HG02763 (cell line): ENCODE data around the gene VAV2.
A peak's percentile ranks its signal among the peaks of the same experiment; 100 is the strongest.

Experiments
- ATAC-seq: cut with Tn5 transposase; IDR thresholded peaks from one replicate; pipeline ENCODE4 v1.9.1; 2021; ENCODE audit warnings: mild to moderate bottlenecking, moderate library complexity; ENCODE audit not compliant: unreplicated experiment

Gene VAV2, protein sequence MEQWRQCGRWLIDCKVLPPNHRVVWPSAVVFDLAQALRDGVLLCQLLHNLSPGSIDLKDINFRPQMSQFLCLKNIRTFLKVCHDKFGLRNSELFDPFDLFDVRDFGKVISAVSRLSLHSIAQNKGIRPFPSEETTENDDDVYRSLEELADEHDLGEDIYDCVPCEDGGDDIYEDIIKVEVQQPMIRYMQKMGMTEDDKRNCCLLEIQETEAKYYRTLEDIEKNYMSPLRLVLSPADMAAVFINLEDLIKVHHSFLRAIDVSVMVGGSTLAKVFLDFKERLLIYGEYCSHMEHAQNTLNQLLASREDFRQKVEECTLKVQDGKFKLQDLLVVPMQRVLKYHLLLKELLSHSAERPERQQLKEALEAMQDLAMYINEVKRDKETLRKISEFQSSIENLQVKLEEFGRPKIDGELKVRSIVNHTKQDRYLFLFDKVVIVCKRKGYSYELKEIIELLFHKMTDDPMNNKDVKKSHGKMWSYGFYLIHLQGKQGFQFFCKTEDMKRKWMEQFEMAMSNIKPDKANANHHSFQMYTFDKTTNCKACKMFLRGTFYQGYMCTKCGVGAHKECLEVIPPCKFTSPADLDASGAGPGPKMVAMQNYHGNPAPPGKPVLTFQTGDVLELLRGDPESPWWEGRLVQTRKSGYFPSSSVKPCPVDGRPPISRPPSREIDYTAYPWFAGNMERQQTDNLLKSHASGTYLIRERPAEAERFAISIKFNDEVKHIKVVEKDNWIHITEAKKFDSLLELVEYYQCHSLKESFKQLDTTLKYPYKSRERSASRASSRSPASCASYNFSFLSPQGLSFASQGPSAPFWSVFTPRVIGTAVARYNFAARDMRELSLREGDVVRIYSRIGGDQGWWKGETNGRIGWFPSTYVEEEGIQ

GRCh38 chr9:133991964-133992779 lies at the start of gene VAV2:
Gene VAV2 (minus strand): TSS chr9:133992324. CDS start chr9:133992278, 46 bp downstream.
- peak; percentile 51 for ATAC-seq

DNA sequence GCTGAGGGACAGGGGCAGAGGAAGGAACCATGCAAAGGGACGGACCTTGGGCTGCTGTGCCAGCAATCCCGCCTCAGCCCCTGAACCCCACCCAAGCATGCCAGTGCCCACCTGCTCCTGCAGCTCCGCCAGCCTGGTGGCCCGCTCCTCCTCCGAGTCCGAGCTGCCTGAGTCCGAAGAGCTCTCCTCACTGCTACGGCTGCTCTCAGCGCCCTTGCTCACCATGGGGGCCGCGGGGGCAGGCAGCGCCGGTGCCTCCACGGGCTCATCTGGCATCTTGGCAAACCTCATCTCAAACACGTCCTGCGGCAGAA lies 49.5 kb upstream of the VAV2 start:
- no peak for ATAC-seq

DNA sequence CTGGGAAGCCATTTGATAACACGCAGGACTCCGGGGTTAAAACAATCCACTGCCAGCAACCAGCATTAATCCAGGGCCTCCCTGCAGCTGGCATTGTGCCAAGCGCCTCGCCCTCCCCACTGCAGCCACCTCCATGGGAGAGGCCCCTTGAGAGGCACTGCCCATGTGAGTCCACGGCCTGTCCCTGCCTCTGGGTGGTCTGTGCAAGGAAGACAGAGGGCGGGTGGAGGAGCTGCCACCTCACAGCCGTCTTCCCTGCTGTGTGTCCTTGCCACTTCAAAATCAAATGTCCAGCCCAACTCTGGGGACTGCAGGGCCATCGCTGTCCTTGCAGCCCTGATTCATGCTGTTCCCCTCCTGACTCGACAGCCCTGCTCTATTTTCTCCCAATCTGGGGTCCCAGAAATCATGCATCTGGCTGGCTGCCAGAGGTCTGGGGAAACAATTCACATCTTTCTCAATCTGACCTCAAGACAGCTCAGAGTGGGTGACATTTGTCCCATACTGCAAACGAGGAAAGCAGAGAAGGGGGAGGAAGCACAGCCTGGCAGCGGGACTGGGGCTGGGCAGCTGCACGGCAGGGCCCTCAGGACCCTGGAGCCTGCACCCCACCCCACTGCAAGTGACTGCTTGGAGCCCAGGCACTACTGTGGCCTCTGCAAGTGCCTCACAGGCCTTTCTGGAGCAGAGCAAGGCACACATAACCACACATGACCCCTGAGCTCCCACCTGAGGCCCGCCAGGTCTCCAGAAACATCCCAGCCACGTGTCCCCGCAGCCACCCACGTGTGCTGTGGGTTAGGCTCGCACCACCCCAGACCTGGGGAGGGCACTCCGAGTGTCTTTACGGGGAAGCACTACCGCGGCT lies 48.9 kb upstream of the VAV2 start:
- ATAC-seq = no peak

DNA sequence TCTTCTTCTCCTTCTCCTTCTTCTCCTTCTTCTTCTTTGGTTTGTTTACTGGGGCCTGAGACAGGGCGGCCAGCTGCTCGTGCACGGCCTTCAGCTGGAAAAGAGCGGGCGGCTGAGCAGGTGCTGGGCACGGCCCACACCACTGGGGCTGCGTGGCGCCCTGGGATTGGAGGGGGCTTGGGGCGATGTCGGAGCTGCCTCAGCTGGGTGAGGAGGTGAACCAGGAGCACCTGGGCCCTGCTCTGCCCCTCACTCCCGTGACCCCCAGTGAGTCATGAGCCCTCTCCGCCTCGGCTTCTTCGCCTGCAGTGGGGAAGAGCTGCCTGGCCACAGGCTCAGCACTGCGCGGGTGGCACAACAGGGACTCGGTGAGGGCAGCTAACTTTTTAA lies 48.0 kb upstream of the VAV2 start:
- no peak for ATAC-seq

DNA sequence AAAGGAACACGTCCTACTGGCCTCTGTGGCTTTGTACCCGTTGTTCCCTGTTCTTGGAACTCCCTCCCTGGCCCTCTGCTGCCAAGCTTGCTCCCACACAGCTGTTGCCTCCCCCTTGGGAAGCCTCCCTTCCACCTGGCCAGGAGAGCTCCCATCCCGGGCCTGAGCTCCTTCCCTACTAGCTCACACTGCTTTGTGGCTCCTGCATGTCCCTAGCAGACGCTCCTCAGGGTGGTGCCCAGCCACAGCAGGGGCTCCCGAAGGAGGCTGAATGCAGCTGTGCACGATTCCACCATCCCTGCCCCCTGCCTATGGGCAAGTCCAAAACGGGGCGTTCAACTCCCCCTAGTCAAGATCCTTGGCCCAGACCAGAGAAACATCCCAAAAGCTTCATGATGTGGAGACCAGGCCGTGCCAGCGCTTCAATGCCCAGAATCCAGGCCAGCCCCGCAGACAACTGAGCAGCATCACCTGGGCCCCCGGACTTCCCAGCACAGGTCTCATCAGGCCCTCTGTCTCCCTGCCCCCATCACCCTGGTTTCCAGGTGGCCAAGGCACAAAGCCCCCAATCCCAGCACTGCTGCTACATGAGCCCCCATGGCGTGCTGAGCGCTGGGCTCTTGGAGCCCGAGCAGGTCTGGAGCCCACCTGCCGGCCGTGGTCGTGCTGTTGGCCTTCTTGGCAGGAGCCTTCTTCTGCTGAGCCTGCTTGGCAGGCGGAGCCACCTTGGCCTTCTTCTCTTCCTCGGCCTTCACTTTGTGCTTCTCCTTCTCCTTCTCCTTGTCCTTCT lies 47.5 kb upstream of the VAV2 start:
- no peak for ATAC-seq

- ATAC-seq = no peak
Observed at GRCh38 chr9:134037641-134038040, 45.5 kb upstream of the VAV2 start.

DNA sequence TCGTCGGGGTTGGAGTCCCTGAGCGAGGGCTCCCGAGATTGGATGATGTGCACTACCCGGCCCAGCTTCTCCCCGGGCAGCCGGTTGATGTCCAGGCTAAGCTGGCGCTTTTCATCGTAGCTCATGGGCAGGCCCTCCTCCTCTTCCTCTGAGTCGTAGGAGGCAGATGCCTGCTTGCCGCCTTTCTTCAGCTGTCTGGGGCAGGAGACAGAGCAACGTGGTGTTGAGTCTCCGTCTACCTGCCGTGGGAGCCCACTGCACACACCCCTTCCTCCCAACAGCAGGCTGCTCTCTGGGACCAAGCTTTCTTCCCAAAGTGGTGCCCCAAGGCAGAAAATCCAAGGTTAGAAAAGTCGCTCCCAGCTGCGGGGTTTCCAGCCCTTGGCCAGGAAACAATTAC lies 44.0 kb upstream of the VAV2 start:
- ATAC-seq = no peak

- no peak for ATAC-seq
Observed at GRCh38 chr9:134035041-134036039, 43.2 kb upstream of the VAV2 start.

GRCh38 chr9:134034215-134035040 lies 42.3 kb upstream of the VAV2 start:
- no peak for ATAC-seq

DNA sequence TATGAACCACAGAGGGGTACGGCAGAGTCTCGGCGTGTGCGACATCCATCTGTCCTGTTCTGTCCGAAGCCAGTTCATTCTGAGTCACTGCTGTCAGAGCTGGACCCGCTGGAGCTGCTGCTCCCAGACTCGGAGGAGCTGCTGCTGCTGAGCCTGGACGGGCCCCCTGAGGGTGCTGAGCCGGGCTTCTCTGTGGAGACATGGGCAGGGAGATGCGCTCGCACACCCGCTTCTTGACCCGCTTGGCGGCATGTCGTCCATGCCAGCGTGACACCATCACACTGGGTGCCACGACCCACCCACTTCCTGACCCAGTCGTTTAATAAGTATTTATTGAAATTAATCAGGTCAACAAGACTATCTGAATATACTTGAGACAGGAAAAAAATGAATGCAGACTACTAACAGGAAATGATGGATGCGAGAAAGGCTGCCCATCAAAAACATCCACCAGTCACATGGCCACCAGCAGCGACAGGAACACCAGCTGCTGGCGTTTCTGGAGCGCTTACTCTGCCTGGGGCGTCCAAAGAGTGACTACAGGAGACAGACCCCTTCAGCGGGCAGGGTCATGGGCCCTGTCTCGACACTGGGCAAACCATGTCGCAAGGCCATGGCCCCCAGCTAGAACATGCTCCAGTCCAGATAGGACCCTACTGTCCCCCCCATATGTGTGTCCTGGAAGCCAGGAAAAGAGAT lies 41.5 kb upstream of the VAV2 start:
- ATAC-seq = no peak

DNA sequence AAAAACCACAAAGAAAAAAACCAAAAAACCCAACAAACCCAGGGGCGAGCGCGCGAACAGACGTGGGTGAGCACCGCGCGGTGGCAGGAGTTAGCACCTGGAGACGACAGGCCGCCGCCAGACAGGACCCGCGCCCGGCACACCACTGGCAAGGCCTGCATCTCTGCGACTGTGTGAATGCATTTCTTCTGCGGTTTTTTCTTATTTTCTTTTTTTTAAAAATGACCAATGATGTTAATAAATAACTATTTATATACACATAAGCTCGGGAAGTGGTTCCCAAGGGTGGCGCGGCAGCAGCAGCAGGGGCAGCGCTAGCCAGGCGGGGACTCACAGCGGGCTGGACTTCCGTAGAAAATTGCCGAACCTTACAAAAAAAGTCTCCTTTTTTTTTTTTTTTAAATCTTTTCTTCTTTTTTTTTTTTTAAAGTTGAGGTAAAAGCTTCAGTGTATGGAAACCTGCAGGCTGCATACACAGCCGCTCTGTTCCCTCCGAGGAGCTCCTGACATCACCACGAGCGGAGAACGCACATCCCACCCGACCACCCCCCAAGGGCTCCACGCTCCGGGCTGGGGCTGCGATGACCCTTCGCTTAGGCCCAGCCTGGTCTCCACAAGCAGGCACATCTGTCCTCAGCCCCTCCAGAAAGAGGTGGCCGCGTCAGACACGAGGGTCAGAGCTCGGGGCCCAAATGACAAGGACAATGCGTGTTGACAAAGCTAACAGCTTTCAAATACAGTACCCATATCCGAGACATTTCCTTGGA lies 40.5 kb upstream of the VAV2 start:
- ATAC-seq = no peak

- ATAC-seq = no peak
Observed at GRCh38 chr9:134031783-134032182, 39.7 kb upstream of the VAV2 start.

DNA sequence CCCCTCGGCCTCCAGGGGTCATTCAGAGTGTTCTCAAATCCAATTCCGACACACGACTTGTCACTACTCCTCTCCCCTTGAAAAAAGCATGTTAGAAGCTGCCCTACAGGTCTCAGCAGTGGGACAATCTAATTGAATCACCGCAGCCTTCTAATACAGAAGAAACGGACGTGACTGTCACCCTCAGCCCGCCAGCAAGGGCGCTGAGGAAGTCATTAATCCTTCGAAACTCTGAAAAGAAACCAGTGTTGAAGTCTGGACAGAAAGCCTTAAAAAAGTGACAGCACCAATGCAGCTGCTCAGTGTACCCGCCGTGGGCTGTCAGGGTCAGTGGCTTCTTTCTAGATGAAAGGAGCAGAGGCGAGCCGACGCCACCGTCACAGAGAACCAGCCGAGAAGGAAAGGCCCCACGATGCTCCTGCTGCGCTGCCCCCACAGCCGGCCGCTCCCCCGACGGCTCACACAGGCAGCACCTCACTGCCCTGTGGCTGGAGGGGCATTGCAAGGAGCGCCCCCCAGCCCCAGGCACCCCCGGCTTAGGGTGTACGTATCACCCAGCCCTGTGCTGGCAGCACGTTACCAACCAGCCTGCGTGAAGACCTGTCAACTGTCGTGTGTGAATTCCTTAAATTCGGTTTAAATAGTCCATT lies 38.8 kb upstream of the VAV2 start:
- no peak for ATAC-seq

GRCh38 chr9:134029248-134030226 lies 37.4 kb upstream of the VAV2 start:
- ATAC-seq = no peak
